Kidney (tissue), 14 donors: ENCODE measurements around the gene SH3PXD2B. TPM values are rescaled to one million over a fixed set of nuclear protein-coding genes. Genes with fewer than 3 reads are reported as not detected.
"Not testable (repeated sequence)": the region's sequence is repeated elsewhere in the genome, so short reads cannot be mapped to it uniquely, and the experiment has no call there.

ENCODE experiments used
- DNase-seq, 5 donors: peaks; one replicate each; pipeline ENCODE4 v3.0.0-alpha.2; 2013 to 2020
- FAIRE-seq: peaks from 2 replicates; lab custom pipeline; 2012; peaks lifted over from hg19 to GRCh38; lab: Jason Lieb, UNC
- H3K27ac ChIP-seq, 2 donors: one replicate each; pipeline ENCODE4 v1.7.0; 2013; ENCODE audit warnings: low read depth in 2 of 2, low read length in 2 of 2, inconsistent platforms in 1 of 2
- H3K27me3 ChIP-seq: one replicate; pipeline ENCODE4 v1.7.1; 2013; ENCODE audit warnings: low read length, inconsistent platforms; ENCODE audit not compliant: control insufficient read depth, insufficient read depth
- H3K36me3 ChIP-seq, 3 donors: one replicate each; pipeline versions ENCODE4 v1.7.0 to v1.7.1; 2013; ENCODE audit warnings: low read length in 3 of 3, control low read depth in 1 of 3, inconsistent platforms in 1 of 3; ENCODE audit not compliant: insufficient read depth in 3 of 3, control insufficient read depth in 2 of 3
- H3K4me1 ChIP-seq, 3 donors: one replicate each; pipeline versions ENCODE4 v1.7.0 to v1.7.1; 2013; ENCODE audit warnings: low read length in 3 of 3, inconsistent platforms in 1 of 3, low read depth in 1 of 3; ENCODE audit not compliant: control insufficient read depth in 2 of 3, insufficient read depth in 2 of 3
- H3K4me3 ChIP-seq, 3 donors: one replicate each; pipeline versions ENCODE4 v1.7.0 to v1.8.1; 2013; ENCODE audit warnings: low read length in 3 of 3, control low read depth in 1 of 3, inconsistent platforms in 1 of 3
- H3K9ac ChIP-seq, 3 donors: one replicate each; pipeline versions ENCODE4 v1.7.0 to v1.7.1; 2013; ENCODE audit warnings: low read length in 3 of 3, control low read depth in 1 of 3, inconsistent platforms in 1 of 3
- H3K9me3 ChIP-seq, 3 donors: one replicate each; pipeline versions ENCODE4 v1.7.0 to v1.7.1; 2013; ENCODE audit warnings: low read length in 3 of 3, control low read depth in 1 of 3, inconsistent platforms in 1 of 3; ENCODE audit not compliant: control insufficient read depth in 2 of 3, insufficient read depth in 1 of 3
- intact Hi-C: fragments of 100-400 bp; cut with DNase I; formaldehyde crosslinking; loops from one replicate; pipeline ENCODE4 v1.11.1; 2022
- polyA plus RNA-seq: library from polyadenylated mRNA; stranded (reverse); fragments of 350-450 nt; fragmentation: Illumina TruSeq; extraction: RNeasy Lipid Tissue Mini Kit (QIAGEN cat#74804); gene quantifications from one replicate; pipeline ENCODE4 v1.2.3, GENCODE V29; 2014; ENCODE audit warnings: low read depth, low replicate concordance; ENCODE audit not compliant: insufficient read depth
- total RNA-seq: library from RNA; stranded (reverse); fragmentation: NEBNext Ultra II Directional; extraction: Animal tissue kit (Norgen Biotek cat#: 25700); gene quantifications from one replicate; pipeline ENCODE4 v1.2.1, GENCODE V29; 2021
- TF ChIP-seq, protein P1 (sequence below): IDR thresholded peaks from 3 replicates; pipeline ENCODE4 v1.5.1; 2012; ENCODE audit warnings: mild to moderate bottlenecking, moderate library complexity, borderline replicate concordance; ENCODE audit not compliant: insufficient read depth; ENCODE audit errors: extremely low read depth
- donor health status: control.
- donor health status: control.
- donor health status: control.
- donor health status: control.
- donor health status: control.
- donor health status: DM: yes; HTN: yes; CAD: no.
- donor health status: Normal renal cell carcinoma (clear cell type).

SH3PXD2B gene
- total and polyA plus RNA-seq, 2 donors from 2014 or later = 3.1 to 22.8 TPM

DNA sequence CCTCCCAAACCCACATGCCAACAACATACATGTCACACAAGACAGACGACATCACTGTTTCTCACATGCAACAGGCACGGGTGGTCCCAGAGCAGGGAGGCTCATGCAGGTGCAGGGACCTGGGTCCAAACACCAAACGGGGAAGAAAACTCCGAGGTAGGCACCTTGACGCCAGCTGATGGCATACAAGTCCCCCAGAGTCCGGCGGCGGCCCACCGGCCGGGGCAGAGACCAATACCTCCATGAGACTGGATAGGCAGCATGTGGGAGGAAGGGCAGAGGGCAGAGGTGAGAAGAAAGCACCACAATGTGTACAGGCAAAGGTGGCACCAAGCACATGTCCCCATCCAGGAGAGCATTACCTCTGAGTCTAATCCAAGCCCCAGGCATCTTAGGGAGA lies 97.8 kb downstream of the SH3PXD2B start:
- no peak overlapping the region for H3K27ac ChIP-seq
- H3K4me1 ChIP-seq = no peaks in the 10 kb centered on the region
- FAIRE-seq = no peak
- intact Hi-C loops = no loop called here
- peaks cover 2% of the 10 kb centered on the region for H3K27me3 ChIP-seq
- no peaks in the 10 kb centered on the region for H3K9me3 ChIP-seq
- DNase-seq = no peak
- no peak overlapping the region for H3K4me3 ChIP-seq
- H3K9ac ChIP-seq = no peak overlapping the region
- no peaks in the 10 kb centered on the region for H3K36me3 ChIP-seq
- TF ChIP-seq, protein P1, sequence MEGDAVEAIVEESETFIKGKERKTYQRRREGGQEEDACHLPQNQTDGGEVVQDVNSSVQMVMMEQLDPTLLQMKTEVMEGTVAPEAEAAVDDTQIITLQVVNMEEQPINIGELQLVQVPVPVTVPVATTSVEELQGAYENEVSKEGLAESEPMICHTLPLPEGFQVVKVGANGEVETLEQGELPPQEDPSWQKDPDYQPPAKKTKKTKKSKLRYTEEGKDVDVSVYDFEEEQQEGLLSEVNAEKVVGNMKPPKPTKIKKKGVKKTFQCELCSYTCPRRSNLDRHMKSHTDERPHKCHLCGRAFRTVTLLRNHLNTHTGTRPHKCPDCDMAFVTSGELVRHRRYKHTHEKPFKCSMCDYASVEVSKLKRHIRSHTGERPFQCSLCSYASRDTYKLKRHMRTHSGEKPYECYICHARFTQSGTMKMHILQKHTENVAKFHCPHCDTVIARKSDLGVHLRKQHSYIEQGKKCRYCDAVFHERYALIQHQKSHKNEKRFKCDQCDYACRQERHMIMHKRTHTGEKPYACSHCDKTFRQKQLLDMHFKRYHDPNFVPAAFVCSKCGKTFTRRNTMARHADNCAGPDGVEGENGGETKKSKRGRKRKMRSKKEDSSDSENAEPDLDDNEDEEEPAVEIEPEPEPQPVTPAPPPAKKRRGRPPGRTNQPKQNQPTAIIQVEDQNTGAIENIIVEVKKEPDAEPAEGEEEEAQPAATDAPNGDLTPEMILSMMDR = no peak

DNA sequence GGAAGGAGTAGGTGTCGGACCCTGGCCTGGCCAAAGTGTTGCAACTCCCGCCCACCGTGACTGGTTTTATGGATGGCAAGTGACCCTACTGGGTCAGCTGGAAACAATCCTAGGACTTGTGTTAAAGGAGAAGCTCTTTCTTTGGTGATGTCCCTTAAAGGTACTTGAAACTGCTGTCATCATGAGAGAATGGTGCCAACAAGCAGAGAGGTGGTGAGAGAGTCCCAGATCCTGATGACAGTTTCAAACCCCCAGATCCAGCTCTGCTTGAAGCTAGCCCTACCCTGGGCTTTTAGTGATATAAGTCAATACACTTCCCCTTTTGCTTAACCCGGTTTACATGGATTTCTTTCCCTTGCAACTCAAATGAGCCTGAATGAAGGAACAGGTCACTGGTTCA lies 98.3 kb downstream of the SH3PXD2B start:
- Histone ChIP-seq H3K9ac (no peak overlapping the region), H3K9me3 (no peaks in the 10 kb centered on the region), H3K27me3 (peaks cover 2% of the 10 kb centered on the region), H3K27ac (no peak overlapping the region), H3K36me3 (peaks cover 0 to 2% (median 0%) of the 10 kb centered on the region in 3 donors), H3K4me3 (no peak overlapping the region), H3K4me1 (no peaks in the 10 kb centered on the region)
- FAIRE-seq (no peak), DNase-seq (no peak)
- TF ChIP-seq, protein P1 = no peak
- intact Hi-C loops = no loop called here

DNA sequence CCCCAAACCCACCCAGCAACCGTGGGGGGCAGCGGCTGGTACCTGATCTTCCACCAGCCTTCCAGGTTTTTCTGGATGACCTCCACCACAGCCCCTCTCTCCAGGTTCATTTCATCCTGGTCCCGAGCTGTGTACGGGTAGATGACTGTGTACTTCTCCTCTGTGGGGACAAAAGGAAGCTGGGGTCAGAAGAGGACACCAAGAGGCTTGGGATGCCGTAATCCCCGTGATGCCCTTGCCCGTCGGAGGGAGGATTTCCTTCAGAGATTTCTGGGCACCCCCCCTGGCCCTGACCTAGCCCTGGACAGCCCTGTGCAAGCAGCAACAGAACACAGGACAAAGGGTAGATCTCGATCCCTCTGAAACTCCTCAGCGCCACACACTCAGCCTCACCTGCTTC lies 100.5 kb downstream of the SH3PXD2B start:
- Histone ChIP-seq H3K36me3 (peaks cover 0 to 3% (median 2%) of the 10 kb centered on the region in 3 donors), H3K27me3 (peaks cover 2% of the 10 kb centered on the region), H3K27ac (no peak overlapping the region), H3K4me3 (no peak overlapping the region), H3K4me1 (no peaks in the 10 kb centered on the region), H3K9me3 (no peaks in the 10 kb centered on the region), H3K9ac (no peak overlapping the region)
- TF ChIP-seq, protein P1 = no peak
- no peak for FAIRE-seq
- intact Hi-C loops = no loop called here
- peak in 1 of 5 donors; percentile 35 for DNase-seq

DNA sequence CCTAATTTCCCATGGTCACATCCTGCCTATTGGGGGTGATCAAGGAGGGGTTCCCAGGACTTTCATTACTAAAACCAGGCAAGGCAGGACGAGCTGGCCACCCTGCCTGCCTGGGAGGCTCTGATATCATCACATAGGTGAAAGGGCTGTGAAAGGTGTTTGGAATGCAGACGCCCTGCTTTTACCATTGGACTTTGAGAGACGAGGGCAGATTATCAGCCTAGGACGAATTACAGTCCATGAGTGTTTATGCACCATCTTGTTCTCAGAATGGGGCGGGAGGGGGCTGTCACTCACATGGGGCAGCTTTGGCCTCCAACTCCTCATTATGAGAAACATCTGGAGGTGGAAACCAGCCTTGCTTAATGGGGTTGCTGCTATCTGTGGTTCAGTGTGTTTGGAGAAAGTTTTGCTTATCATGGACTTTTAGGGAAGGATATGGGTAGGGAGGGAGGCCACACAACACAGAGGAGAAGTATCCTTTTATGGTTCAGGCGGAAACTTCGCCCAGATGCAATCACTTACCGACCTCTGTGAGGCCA lies 101.0 kb downstream of the SH3PXD2B start:
- no peak for FAIRE-seq
- H3K4me1 ChIP-seq = no peaks in the 10 kb centered on the region

DNA sequence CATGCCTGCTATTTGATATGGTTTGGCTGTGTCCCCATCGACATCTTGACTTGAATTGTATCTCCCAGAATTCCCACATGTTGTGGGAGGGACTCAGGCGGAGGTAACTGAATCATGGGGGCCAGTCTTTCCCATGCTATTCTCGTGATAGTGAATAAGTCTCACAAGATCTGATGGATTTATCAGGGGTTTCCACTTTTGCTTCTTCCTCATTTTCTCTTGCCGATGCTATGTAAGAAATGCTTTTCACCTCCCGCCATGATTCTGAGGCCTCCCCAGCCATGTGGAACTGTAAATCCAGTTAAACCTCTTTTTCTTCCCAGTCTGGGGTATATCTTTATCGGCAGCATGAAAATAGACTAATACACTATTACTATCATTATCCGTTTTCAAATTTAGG lies 101.8 kb downstream of the SH3PXD2B start:
- H3K9ac ChIP-seq, H3K27me3 ChIP-seq, FAIRE-seq, H3K4me3 ChIP-seq, H3K9me3 ChIP-seq, H3K4me1 ChIP-seq, intact Hi-C loops, H3K36me3 ChIP-seq, H3K27ac ChIP-seq, DNase-seq: not testable (repeated sequence)

More for the DNA sequence above, 101.0 kb downstream of the SH3PXD2B start:
- TF ChIP-seq, protein P1 = no peak
- Histone ChIP-seq H3K9ac (no peak overlapping the region), H3K36me3 (peaks cover 0 to 3% (median 2%) of the 10 kb centered on the region in 3 donors), H3K4me3 (no peak overlapping the region), H3K9me3 (no peaks in the 10 kb centered on the region), H3K27ac (no peak overlapping the region), H3K27me3 (peaks cover 2% of the 10 kb centered on the region)
- no peak for DNase-seq
- intact Hi-C loops = no loop called here
